Ovary (tissue), 9 donors: ENCODE data around the gene TREH. TPM values are rescaled to one million over a fixed set of nuclear protein-coding genes. Genes with fewer than 3 reads are reported as not detected.
A peak's percentile ranks its signal among the peaks of the same experiment; 100 is the strongest.

Experiments used
- DNase-seq, 5 donors: peaks; one replicate each; pipeline ENCODE4 v3.0.0-alpha.2; 2019 to 2020
- H3K27ac ChIP-seq, 2 donors: fragments of 200-600 bp; one replicate each; pipeline versions ENCODE4 v1.5.1 to v1.8.0; 2019 to 2022
- H3K27me3 ChIP-seq: fragments of 200-600 bp; one replicate; pipeline ENCODE4 v1.8.0; 2022
- H3K36me3 ChIP-seq: fragments of 200-600 bp; sonication (generic); one replicate; pipeline ENCODE4 v1.5.1; 2019
- H3K4me1 ChIP-seq: one replicate; pipeline ENCODE4 v1.8.1; 2013; ENCODE audit warnings: mild to moderate bottlenecking, moderate library complexity; ENCODE audit not compliant: insufficient read depth
- H3K4me3 ChIP-seq: fragments of 200-600 bp; sonication (generic); one replicate; pipeline ENCODE4 v1.5.1; 2017
- H3K9me3 ChIP-seq, 2 donors: fragments of 200-600 bp in 1 of 2; sonication (generic) in 1 of 2; one replicate each; pipeline versions ENCODE4 v1.5.1 to v1.8.1; 2013 to 2019; ENCODE audit warnings: mild to moderate bottlenecking in 1 of 2, moderate library complexity in 1 of 2
- CTCF ChIP-seq, 3 donors: fragments of 450-650 bp in 2 of 3; fragments of 200-600 bp in 1 of 3; IDR thresholded peaks; one replicate each; pipeline versions ENCODE4 v1.5.1 to v1.8.0; 2016 to 2022; ENCODE audit warnings: antibody characterized with exemption in 3 of 3, mild to moderate bottlenecking in 1 of 3
- EP300 ChIP-seq: sonication (generic); formaldehyde crosslinking; IDR thresholded peaks from one replicate; pipeline ENCODE4 v1.6.1; 2017; ENCODE audit warnings: antibody characterized with exemption
- POLR2A ChIP-seq: fragments of 450-650 bp; IDR thresholded peaks from one replicate; pipeline ENCODE4 v1.6.1; 2017; ENCODE audit warnings: antibody characterized with exemption, mild to moderate bottlenecking, moderate library complexity
- WGBS, 3 donors: extraction: QIAGEN DNeasy Blood & Tissue Kit in 1 of 3; methylation state at CpG; one replicate each; pipeline versions ENCODE4 v1.1.5 to v1.1.7; 2013 to 2017; 5-methylcytosine and 5-hydroxymethylcytosine counted together
- intact Hi-C, 4 donors: fragments of 100-400 bp; cut with DNase I; formaldehyde crosslinking; loops; one replicate each; pipeline versions ENCODE4 v1.11.0 to v1.15.1; 2022 to 2023
- polyA plus RNA-seq, 2 donors: library from polyadenylated mRNA; stranded (reverse); fragments of 200-250 nt in 1 of 2; fragments of 350-450 nt in 1 of 2; fragmentation: Illumina TruSeq in 1 of 2; extraction: RNeasy Lipid Tissue Mini Kit (QIAGEN cat#74804) in 1 of 2; gene quantifications; one replicate each; pipeline ENCODE4 v1.2.3, GENCODE V29; 2013 to 2014
- total RNA-seq, 7 donors: library from RNA; depleted of rRNA in 2 of 7; stranded (reverse); fragments of >200 nt in 2 of 7; fragmentation: NEBNext Ultra II Directional in 3 of 7; extraction: Animal tissue kit (Norgen Biotek cat#: 25700) in 3 of 7; gene quantifications; one replicate each; pipeline versions ENCODE4 v1.1.0 to v1.2.4, GENCODE V29; 2016 to 2023
- donor health status: DM: no; HTN: no; CAD: no; lungs with moderate emphysema.
- donor health status: DM: no; HTN: no; CAD: no.
- donor health status: Bipolar disorder and iron deficiency.
- donor health status: DM: yes; HTN: yes; CAD: no.
- donor health status: DM: no; HTN: no; CAD: no.
- donor health status: DM: yes; HTN: yes; CAD: no.

Gene TREH
- total and polyA plus RNA-seq, 9 donors = 0.10 to 0.48 TPM; not detected in 7

- Histone ChIP-seq H3K27ac (no peak overlapping the region), H3K27me3 (no peaks in the 10 kb centered on the region), H3K4me3 (no peak overlapping the region), H3K4me1 (no peaks in the 10 kb centered on the region), H3K9me3 (no peaks in the 10 kb centered on the region), H3K36me3 (no peaks in the 10 kb centered on the region)
- TF ChIP-seq POLR2A (no peak), CTCF (IDR thresholded peaks at IDR 0.05) (no peak), EP300 (no peak)
- 88 to 93% (median 92%) methylated on average over 24 of the region's 24 CpGs for WGBS, 3 donors
- intact Hi-C loops = no loop called here
- peak in 1 of 5 donors; percentile 34 for DNase-seq
Measured at GRCh38 chr11:118645066-118645715, 34.3 kb downstream of the TREH start.

GRCh38 chr11:118644496-118644895 is 35.0 kb downstream of the TREH start:
- DNase-seq = no peak
- 84 to 88% (median 86%) methylated on average over 10 of the region's 10 CpGs for WGBS, 3 donors
- Histone ChIP-seq H3K4me1 (no peaks in the 10 kb centered on the region), H3K27ac (no peak overlapping the region), H3K4me3 (no peak overlapping the region), H3K9me3 (no peaks in the 10 kb centered on the region), H3K36me3 (no peaks in the 10 kb centered on the region), H3K27me3 (no peaks in the 10 kb centered on the region)
- TF ChIP-seq POLR2A = no peak
- TF ChIP-seq EP300 = no peak
- TF ChIP-seq CTCF (IDR thresholded peaks at IDR 0.05) = no peak
- intact Hi-C loops = no loop called here

GRCh38 chr11:118643995-118644345 is 35.5 kb downstream of the TREH start:
- intact Hi-C loops = no loop called here
- Histone ChIP-seq H3K9me3 (no peaks in the 10 kb centered on the region), H3K36me3 (no peaks in the 10 kb centered on the region), H3K4me1 (no peaks in the 10 kb centered on the region), H3K27me3 (no peaks in the 10 kb centered on the region), H3K27ac (no peak overlapping the region), H3K4me3 (no peak overlapping the region)
- no peak for TF ChIP-seq EP300
- no peak for TF ChIP-seq POLR2A
- TF ChIP-seq CTCF (IDR thresholded peaks at IDR 0.05) = no peak
- DNase-seq = no peak
- 91 to 97% (median 92%) methylated on average over 7 of the region's 7 CpGs for WGBS, 3 donors

GRCh38 chr11:118643142-118643994 is 36.1 kb downstream of the TREH start:
- Histone ChIP-seq H3K36me3 (no peaks in the 10 kb centered on the region), H3K9me3 (no peaks in the 10 kb centered on the region), H3K27me3 (no peaks in the 10 kb centered on the region), H3K4me1 (no peaks in the 10 kb centered on the region), H3K27ac (no peak overlapping the region), H3K4me3 (no peak overlapping the region)
- DNase-seq = no peak
- WGBS, 3 donors = 68 to 74% (median 71%) methylated on average over 10 to 11 of the region's 11 CpGs
- intact Hi-C loops = no loop called here
- TF ChIP-seq CTCF (IDR thresholded peaks at IDR 0.05) (no peak), EP300 (no peak), POLR2A (no peak)
